ENCODE data around the gene CPNE8. TPM values are rescaled to one million over a fixed set of nuclear protein-coding genes. Genes with fewer than 3 reads are reported as not detected.

The CPNE8 gene
- total and polyA plus RNA-seq, 7 donors: 10.5 to 27.7 (median 15.7) TPM

DNA sequence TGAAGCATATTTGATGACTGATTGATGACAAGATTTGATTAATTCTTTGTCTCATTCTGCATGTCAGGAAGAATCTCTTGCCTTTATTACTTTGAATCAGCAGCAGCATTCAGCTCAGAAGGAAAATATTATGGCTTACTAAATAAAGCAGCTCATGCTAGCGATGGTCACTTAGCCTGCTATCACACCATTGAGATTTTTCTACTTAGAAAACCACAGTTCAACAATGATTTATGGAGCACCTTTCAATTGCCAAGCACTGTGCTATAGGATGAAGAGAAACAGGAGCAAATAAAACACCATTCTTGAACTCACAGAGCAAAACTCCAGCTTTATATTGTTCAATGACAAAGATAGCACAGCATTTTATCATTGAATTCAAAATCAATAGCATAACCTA lies 197.7 kb downstream of the CPNE8 start:
- Histone ChIP-seq H3K4me3 (no peak overlapping the region), H3K4me1 (no peaks in the 10 kb centered on the region), H3K9me3 (no peaks in the 10 kb centered on the region), H3K27me3 (no peaks in the 10 kb centered on the region), H3K27ac (no peak overlapping the region), H3K36me3 (no peaks in the 10 kb centered on the region)
- intact Hi-C loops (cut with DNase I): no loop called here
- WGBS, 2 donors: 82 to 91% methylated on average over 1 of the region's 1 CpG
- no peak for DNase-seq
- TF ChIP-seq POLR2AphosphoS5 (IDR thresholded peaks at IDR 0.05) (no peak), POLR2A (IDR thresholded peaks at IDR 0.05) (no peak), CTCF (IDR thresholded peaks at IDR 0.05) (no peak), EP300 (IDR thresholded peaks at IDR 0.05) (no peak)

GRCh38 chr12:38697289-38697688 lies 208.1 kb downstream of the CPNE8 start:
- intact Hi-C loops (cut with DNase I): no loop called here
- H3K27ac ChIP-seq: no peak overlapping the region
- TF ChIP-seq CTCF (IDR thresholded peaks at IDR 0.05): no peak
- TF ChIP-seq EP300 (IDR thresholded peaks at IDR 0.05): no peak
- no peak for TF ChIP-seq POLR2A (IDR thresholded peaks at IDR 0.05)
- TF ChIP-seq POLR2AphosphoS5 (IDR thresholded peaks at IDR 0.05): no peak
- H3K4me1 ChIP-seq: no peaks in the 10 kb centered on the region
- no peak for DNase-seq
- no peaks in the 10 kb centered on the region for H3K27me3 ChIP-seq
- H3K36me3 ChIP-seq: no peaks in the 10 kb centered on the region
- no peaks in the 10 kb centered on the region for H3K9me3 ChIP-seq
- 92 to 96% methylated on average over 1 of the region's 1 CpG for WGBS, 2 donors
- no peak overlapping the region for H3K4me3 ChIP-seq

- WGBS, 2 donors: 88 to 98% methylated on average over 3 of the region's 3 CpGs
- Histone ChIP-seq H3K36me3 (no peaks in the 10 kb centered on the region), H3K4me1 (no peaks in the 10 kb centered on the region), H3K9me3 (no peaks in the 10 kb centered on the region), H3K27ac (no peak overlapping the region), H3K27me3 (no peaks in the 10 kb centered on the region), H3K4me3 (no peak overlapping the region)
- TF ChIP-seq POLR2A (IDR thresholded peaks at IDR 0.05): no peak
- TF ChIP-seq POLR2AphosphoS5 (IDR thresholded peaks at IDR 0.05): no peak
- no peak for TF ChIP-seq EP300 (IDR thresholded peaks at IDR 0.05)
- TF ChIP-seq CTCF (IDR thresholded peaks at IDR 0.05): no peak
- intact Hi-C loops (cut with DNase I): no loop called here
- DNase-seq: no peak
Observed at GRCh38 chr12:38695057-38695456, 210.3 kb downstream of the CPNE8 start.

DNA sequence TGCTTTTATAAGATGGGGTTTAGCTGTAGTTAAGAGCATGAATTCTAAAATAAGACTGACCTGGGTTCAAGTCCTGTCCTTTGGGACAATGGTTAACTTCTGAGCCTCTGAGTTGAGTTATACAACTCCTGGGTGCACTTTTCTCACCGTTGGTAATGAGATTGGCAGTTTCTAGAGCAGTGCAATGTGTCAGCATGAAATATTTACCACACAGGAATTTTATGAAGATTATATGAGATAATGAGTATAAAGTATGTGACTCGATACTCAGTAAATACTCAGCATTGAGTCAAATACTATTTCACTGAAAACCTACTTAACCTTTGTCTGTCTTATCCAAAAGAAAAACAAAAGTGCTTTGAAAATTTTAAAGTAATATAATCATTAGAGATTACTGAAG lies 214.2 kb downstream of the CPNE8 start:
- Histone ChIP-seq H3K4me3 (no peak overlapping the region), H3K9me3 (no peaks in the 10 kb centered on the region), H3K36me3 (peaks cover 0 to 3% (median 0%) of the 10 kb centered on the region in 4 donors), H3K27ac (no peak overlapping the region), H3K4me1 (no peaks in the 10 kb centered on the region), H3K27me3 (no peaks in the 10 kb centered on the region)
- 48 to 70% methylated on average over 2 of the region's 2 CpGs for WGBS, 2 donors
- TF ChIP-seq POLR2AphosphoS5 (IDR thresholded peaks at IDR 0.05) (no peak), POLR2A (IDR thresholded peaks at IDR 0.05) (no peak), EP300 (IDR thresholded peaks at IDR 0.05) (no peak), CTCF (IDR thresholded peaks at IDR 0.05) (no peak)
- intact Hi-C loops (cut with DNase I): no loop called here
- no peak for DNase-seq

DNA sequence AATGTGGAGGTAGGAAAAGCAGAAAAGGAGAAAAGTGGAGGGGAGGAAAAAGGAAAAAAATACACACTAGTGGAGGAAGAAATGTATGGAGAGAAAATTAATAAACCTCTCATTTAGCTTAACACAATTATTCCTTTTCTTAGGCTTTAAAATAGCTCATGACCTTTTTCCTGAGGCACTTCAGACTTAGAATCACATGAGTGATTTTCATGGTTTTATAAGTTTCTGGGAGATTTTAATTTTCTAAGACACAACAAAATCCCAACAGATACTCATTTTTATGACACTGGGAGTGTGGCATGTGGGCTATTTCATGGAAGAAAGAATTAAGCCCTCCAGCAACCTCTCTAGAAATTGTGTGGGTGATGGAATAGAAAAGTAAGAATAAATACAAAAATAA lies 214.7 kb downstream of the CPNE8 start:
- Histone ChIP-seq H3K9me3 (no peaks in the 10 kb centered on the region), H3K4me3 (no peak overlapping the region), H3K27ac (no peak overlapping the region), H3K4me1 (no peaks in the 10 kb centered on the region), H3K36me3 (peaks cover 0 to 5% (median 0%) of the 10 kb centered on the region in 4 donors), H3K27me3 (no peaks in the 10 kb centered on the region)
- intact Hi-C loops (cut with DNase I): no loop called here
- no peak for TF ChIP-seq EP300 (IDR thresholded peaks at IDR 0.05)
- no peak for TF ChIP-seq POLR2A (IDR thresholded peaks at IDR 0.05)
- TF ChIP-seq POLR2AphosphoS5 (IDR thresholded peaks at IDR 0.05): no peak
- no peak for TF ChIP-seq CTCF (IDR thresholded peaks at IDR 0.05)
- no peak for DNase-seq

All from sigmoid colon (tissue), 7 donors.